ENCODE measurements around the gene PIAS1. TPM values are rescaled to one million over a fixed set of nuclear protein-coding genes. Genes with fewer than 3 reads are reported as not detected.
"Not testable (repeated sequence)": the region's sequence is repeated elsewhere in the genome, so short reads cannot be mapped to it uniquely, and the experiment has no call there.

PIAS1 gene
- total RNA-seq, 2 experiments from 2014 or later = 44.1 to 59.0 TPM

- Histone ChIP-seq H4K20me1 (ENCODE audit: insufficient read depth, low read length) (no peaks in the 10 kb centered on the region), H3K79me2 (ENCODE audit: insufficient read depth, low read depth, low read length) (peaks cover 17% of the 10 kb centered on the region), H3K36me3 (ENCODE audit: insufficient read depth, low read length) (no peaks in the 10 kb centered on the region), H3K9me3 (ENCODE audit: low read length) (no peaks in the 10 kb centered on the region), H3K4me1 (ENCODE audit: insufficient read depth, low read length, poor library complexity, severe bottlenecking) (peaks cover 21% of the 10 kb centered on the region), H2AFZ (ENCODE audit: low read length) (no peak overlapping the region), H3K4me2 (ENCODE audit: low read length) (no peak overlapping the region), H3K27ac (ENCODE audit: low read depth, low read length, poor library complexity, severe bottlenecking) (no peak overlapping the region), H3K4me3 (ENCODE audit: low read depth, low read length, poor library complexity, severe bottlenecking) (no peak overlapping the region), H3K9me2 (ENCODE audit: insufficient read depth, low read length) (no peaks in the 10 kb centered on the region)
- CTCF ChIA-PET (ENCODE audit: unreplicated experiment) = no interaction called here
- POLR2A ChIA-PET = no interaction called here
- no peak for TF ChIP-seq CTCF (conservative IDR thresholded peaks at IDR 0.05; ENCODE audit: low read length)
- TF ChIP-seq EZH2phosphoT487 (IDR thresholded peaks at IDR 0.05; ENCODE audit: borderline replicate concordance, low read depth, low read length) = no peak
- intact Hi-C loops (cut with micrococcal nuclease; ENCODE audit: unreplicated experiment) = no loop called here
- DNase-seq (ENCODE audit: low spot score) = no peak
- BruUV-seq (replicated peaks) = no TSS peak
These were observed 178.3 kb downstream of the PIAS1 start for GRCh38 chr15:68232449-68232848.

- Histone ChIP-seq H3K4me2 (ENCODE audit: low read length) (no peak overlapping the region), H3K4me1 (ENCODE audit: insufficient read depth, low read length, poor library complexity, severe bottlenecking) (peaks cover 16% of the 10 kb centered on the region), H3K36me3 (ENCODE audit: insufficient read depth, low read length) (no peaks in the 10 kb centered on the region), H3K4me3 (ENCODE audit: low read depth, low read length, poor library complexity, severe bottlenecking) (no peak overlapping the region), H3K9me3 (ENCODE audit: low read length) (no peaks in the 10 kb centered on the region), H3K27ac (ENCODE audit: low read depth, low read length, poor library complexity, severe bottlenecking) (no peak overlapping the region), H3K9me2 (ENCODE audit: insufficient read depth, low read length) (no peaks in the 10 kb centered on the region), H2AFZ (ENCODE audit: low read length) (no peak overlapping the region), H3K79me2 (ENCODE audit: insufficient read depth, low read depth, low read length) (peaks cover 12% of the 10 kb centered on the region), H4K20me1 (ENCODE audit: insufficient read depth, low read length) (no peaks in the 10 kb centered on the region)
- intact Hi-C loops (cut with micrococcal nuclease; ENCODE audit: unreplicated experiment) = no loop called here
- ChIA-PET POLR2A (interaction anchor here (0.5 kb wide), 1 partner anchor 70 kb away, joined by 3 read pairs; no protein-coding TSS in a partner anchor), CTCF (ENCODE audit: unreplicated experiment) (no interaction called here)
- TF ChIP-seq EZH2phosphoT487 (IDR thresholded peaks at IDR 0.05; ENCODE audit: borderline replicate concordance, low read depth, low read length) (no peak), CTCF (conservative IDR thresholded peaks at IDR 0.05; ENCODE audit: low read length) (no peak)
- BruUV-seq (replicated peaks) = no TSS peak
- DNase-seq (ENCODE audit: low spot score) = no peak
These were observed 178.8 kb downstream of the PIAS1 start for GRCh38 chr15:68232937-68233336.

DNA sequence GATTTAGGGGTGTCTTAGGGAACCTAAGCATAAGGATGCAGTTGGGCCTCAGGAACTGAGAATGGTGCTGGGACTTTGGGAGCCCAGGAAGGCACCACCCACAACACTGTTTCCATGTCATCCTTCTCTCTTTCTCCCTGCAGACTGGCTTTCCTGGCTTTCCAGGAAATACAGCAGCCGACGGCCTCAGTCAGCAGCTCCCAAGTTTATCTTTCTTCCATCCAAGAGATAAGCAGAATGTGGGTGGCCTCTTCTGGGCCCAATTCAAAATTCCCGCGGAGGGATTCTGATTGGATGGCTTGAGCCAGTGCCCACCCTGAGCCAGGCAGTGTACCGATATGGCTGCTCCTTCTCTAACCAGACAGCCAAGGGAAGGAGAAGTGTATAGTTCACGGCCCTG is 179.9 kb downstream of the PIAS1 start:
- Histone ChIP-seq H2AFZ (ENCODE audit: low read length) (no peak overlapping the region), H3K79me2 (ENCODE audit: insufficient read depth, low read depth, low read length) (peaks cover under 1% of the 10 kb centered on the region; the same call in 1 of the 2 replicates), H3K4me3 (ENCODE audit: low read depth, low read length, poor library complexity, severe bottlenecking) (no peak overlapping the region), H4K20me1 (ENCODE audit: insufficient read depth, low read length) (no peaks in the 10 kb centered on the region), H3K4me1 (ENCODE audit: insufficient read depth, low read length, poor library complexity, severe bottlenecking) (peaks cover 15% of the 10 kb centered on the region), H3K36me3 (ENCODE audit: insufficient read depth, low read length) (no peaks in the 10 kb centered on the region), H3K9me2 (ENCODE audit: insufficient read depth, low read length) (no peaks in the 10 kb centered on the region), H3K9me3 (ENCODE audit: low read length) (no peaks in the 10 kb centered on the region), H3K27ac (ENCODE audit: low read depth, low read length, poor library complexity, severe bottlenecking) (no peak overlapping the region), H3K4me2 (ENCODE audit: low read length) (no peak overlapping the region)
- no peak for DNase-seq (ENCODE audit: low spot score)
- ChIA-PET CTCF (ENCODE audit: unreplicated experiment) (no interaction called here), POLR2A (no interaction called here)
- TF ChIP-seq EZH2phosphoT487 (IDR thresholded peaks at IDR 0.05; ENCODE audit: borderline replicate concordance, low read depth, low read length) (no peak), CTCF (conservative IDR thresholded peaks at IDR 0.05; ENCODE audit: low read length) (no peak)
- intact Hi-C loops (cut with micrococcal nuclease; ENCODE audit: unreplicated experiment) = no loop called here
- BruUV-seq (replicated peaks) = no TSS peak

- H3K79me2 ChIP-seq (ENCODE audit: insufficient read depth, low read depth, low read length); H3K4me3 ChIP-seq (ENCODE audit: low read depth, low read length, poor library complexity, severe bottlenecking); CTCF ChIA-PET (ENCODE audit: unreplicated experiment); H3K36me3 ChIP-seq (ENCODE audit: insufficient read depth, low read length); DNase-seq (ENCODE audit: low spot score); H3K4me2 ChIP-seq (ENCODE audit: low read length); POLR2A ChIA-PET; H3K27ac ChIP-seq (ENCODE audit: low read depth, low read length, poor library complexity, severe bottlenecking); H4K20me1 ChIP-seq (ENCODE audit: insufficient read depth, low read length); H2AFZ ChIP-seq (ENCODE audit: low read length); intact Hi-C loops (cut with micrococcal nuclease; ENCODE audit: unreplicated experiment); H3K9me2 ChIP-seq (ENCODE audit: insufficient read depth, low read length); H3K9me3 ChIP-seq (ENCODE audit: low read length); BruUV-seq (replicated peaks): not testable (repeated sequence)
- H3K4me1 ChIP-seq (ENCODE audit: insufficient read depth, low read length, poor library complexity, severe bottlenecking) = peaks cover 15% of the 10 kb centered on the region
These were observed 180.4 kb downstream of the PIAS1 start for GRCh38 chr15:68234520-68234919.
